ENCODE data around the gene MISP. TPM values are rescaled to one million over a fixed set of nuclear protein-coding genes. Genes with fewer than 3 reads are reported as not detected.

MISP gene
- total and polyA plus RNA-seq, 9 of the 15 experiments (the other 6 are each of a cell fraction or from before 2014, with no cell fraction given), result 0.04 to 0.29 (median 0.05) TPM; not detected in 5

- ChIA-PET POLR2A (no interaction called here), CTCF (ENCODE audit: low intra/inter-chr PET ratio) (no interaction called here)
- H3K4me1 ChIP-seq (replicated peaks in 1 of 2; ENCODE audit: control insufficient read depth in 2 of 2, insufficient read depth in 2 of 2, low read length in 2 of 2), result peaks cover 34 to 81% of the 10 kb centered on the region in 2 experiments
- no peak for TF ChIP-seq ZBED1 (IDR thresholded peaks at IDR 0.05)
- TF ChIP-seq ZNF124 (CRISPR knock-in tag; IDR thresholded peaks at IDR 0.05), result no peak
- TF ChIP-seq ZBTB33 (CRISPR knock-in tag; IDR thresholded peaks at IDR 0.05), result peak; percentile 95
- ATAC-seq (no peak), FAIRE-seq (no peak), DNase-seq (ENCODE audit: extremely low read depth in 1 of 4, low spot score in 3 of 4) (no peak)
- peaks cover 21% of the 10 kb centered on the region for H4K20me1 ChIP-seq (replicated peaks; ENCODE audit: control insufficient read depth, insufficient read depth, low read length)
- in situ Hi-C loops (cut with MboI), result no loop called here
- 96% methylated on average over 23 of the region's 28 CpGs for WGBS (ENCODE audit: insufficient coverage, low coverage, missing lambda C conversion rate)
- H2AFZ ChIP-seq (ENCODE audit: low read depth, low read length), result no peak overlapping the region
- H3K4me3 ChIP-seq, result no peak overlapping the region
- no peak overlapping the region for H3K27ac ChIP-seq (ENCODE audit: extremely low read depth, low read depth, low read length)
- peaks cover 21% of the 10 kb centered on the region; the same call in 2 of the 3 replicates for H3K36me3 ChIP-seq (ENCODE audit: control insufficient read depth, insufficient read depth, low read length)
- BruUV-seq (replicated peaks), result no TSS peak
- intact Hi-C loops (cut with micrococcal nuclease), result no loop called here
- peaks cover 3% of the 10 kb centered on the region; the same call in 1 of the 2 replicates for H3K9me3 ChIP-seq (replicated peaks; ENCODE audit: control insufficient read depth, insufficient read depth, low read depth, low read length)
- no peak overlapping the region for H3K4me2 ChIP-seq (ENCODE audit: insufficient read depth, low read length)
- H3K27me3 ChIP-seq (ENCODE audit: control insufficient read depth in 2 of 2, insufficient read depth in 2 of 2, low read length in 2 of 2), result no peaks in the 10 kb centered on the region
- H3K9ac ChIP-seq (ENCODE audit: insufficient read depth in 1 of 2, low read depth in 2 of 2, low read length in 2 of 2), result no peak overlapping the region; a peak in 1 of 4 replicates
- peaks cover under 1% of the 10 kb centered on the region for H3K9me1 ChIP-seq (ENCODE audit: control insufficient read depth, insufficient read depth, low read length)
- peaks cover 46% of the 10 kb centered on the region for H3K79me2 ChIP-seq (ENCODE audit: control insufficient read depth, insufficient read depth, low read length)
These were observed 44.2 kb downstream of the MISP start for GRCh38 chr19:795073-795611.
